Neural cell (in vitro differentiated cells): ENCODE measurements around the gene SUN5. TPM values are rescaled to one million over a fixed set of nuclear protein-coding genes. Genes with fewer than 3 reads are reported as not detected.

ENCODE experiments used
- H2AFZ ChIP-seq: fragments of 200-600, 300-800 bp; sonication (generic), shearing (Covaris generic); 2 replicates; pipeline ENCODE4 v1.6.0; 2014; ENCODE audit warnings: low read depth, mild to moderate bottlenecking, antibody characterized with exemption, low read length, moderate library complexity
- H3F3A ChIP-seq: fragments of 200-600 bp; shearing (Covaris generic); 2 replicates; pipeline ENCODE4 v1.6.1; 2016; ENCODE audit warnings: mild to moderate bottlenecking, moderate library complexity, mixed read lengths, antibody characterized with exemption, low read length; ENCODE audit not compliant: insufficient read depth, poor library complexity, severe bottlenecking
- H3K27ac ChIP-seq: fragments of 200-600, 300-800 bp; sonication (generic), shearing (Covaris generic); 2 replicates; pipeline ENCODE4 v1.5.1; 2014; ENCODE audit warnings: mild to moderate bottlenecking, low read length, moderate library complexity
- H3K27me3 ChIP-seq: fragments of 300-800, 200-600 bp; sonication (generic), shearing (Covaris generic); 2 replicates; pipeline ENCODE4 v1.6.0; 2014; ENCODE audit warnings: mild to moderate bottlenecking, low read depth, low read length, moderate library complexity; ENCODE audit not compliant: insufficient read depth
- H3K36me3 ChIP-seq: fragments of 300-800, 200-600 bp; sonication (generic), shearing (Covaris generic); 2 replicates; pipeline ENCODE4 v1.5.1; 2014; ENCODE audit warnings: mild to moderate bottlenecking, antibody characterized with exemption, low read length, moderate library complexity; ENCODE audit not compliant: insufficient read depth
- H3K4me2 ChIP-seq: fragments of 300-800, 200-600 bp; sonication (generic), shearing (Covaris generic); 2 replicates; pipeline ENCODE4 v1.6.0; 2014; ENCODE audit warnings: mild to moderate bottlenecking, low read length
- H3K4me3 ChIP-seq: fragments of 300-800, 200-600 bp; sonication (generic), shearing (Covaris generic); 2 replicates; pipeline ENCODE4 v1.5.1; 2014; ENCODE audit warnings: mild to moderate bottlenecking, low read length, moderate library complexity
- H3K79me2 ChIP-seq: fragments of 200-600 bp; shearing (Covaris generic); replicated peaks from 2 replicates; pipeline ENCODE4 v1.6.0; 2014; ENCODE audit warnings: mild to moderate bottlenecking, low read length, moderate library complexity; ENCODE audit not compliant: insufficient read depth
- H3K9ac ChIP-seq: fragments of 300-800, 200-600 bp; sonication (generic), shearing (Covaris generic); 2 replicates; pipeline ENCODE4 v1.6.1; 2016; ENCODE audit warnings: mild to moderate bottlenecking, low read length, mixed read lengths
- H3K9me2 ChIP-seq: fragments of 200-600 bp; shearing (Covaris generic); 2 replicates; pipeline ENCODE4 v1.6.1; 2016; ENCODE audit warnings: mild to moderate bottlenecking, low read length, mixed read lengths; ENCODE audit not compliant: insufficient read depth
- H3K9me3 ChIP-seq: fragments of 200-600, 300-800 bp; sonication (generic), shearing (Covaris generic); 2 replicates; pipeline ENCODE4 v1.6.1; 2016; ENCODE audit warnings: mild to moderate bottlenecking, mixed run types, low read length, moderate library complexity, mixed read lengths
- H4K20me1 ChIP-seq: fragments of 200-600 bp; shearing (Covaris generic); 2 replicates; pipeline ENCODE4 v1.6.1; 2016; ENCODE audit warnings: mild to moderate bottlenecking, mixed run types; ENCODE audit not compliant: insufficient read depth
- CTCF ChIP-seq: fragments of 450-650 bp; IDR thresholded peaks from 2 replicates; pipeline ENCODE4 v1.5.1; 2014; ENCODE audit warnings: antibody characterized with exemption, mild to moderate bottlenecking, moderate library complexity; ENCODE audit not compliant: poor library complexity, severe bottlenecking
- EZH2 ChIP-seq: fragments of 200-600, 300-800 bp; shearing (Covaris generic), sonication (generic); IDR thresholded peaks from 2 replicates; pipeline ENCODE4 v1.6.1; 2014; ENCODE audit warnings: antibody characterized with exemption, low read length, borderline replicate concordance, mild to moderate bottlenecking; ENCODE audit not compliant: insufficient read depth, poor library complexity, severe bottlenecking
- MXI1 ChIP-seq: fragments of 450-650 bp; conservative IDR thresholded peaks from 2 replicates; pipeline ENCODE4 v1.6.1; 2014; ENCODE audit warnings: antibody characterized with exemption, mild to moderate bottlenecking; ENCODE audit not compliant: poor library complexity, severe bottlenecking
- POLR2AphosphoS5 ChIP-seq: IDR thresholded peaks from 2 replicates; pipeline ENCODE4 v1.6.1; 2012
- RAD21 ChIP-seq: fragments of 450-650 bp; conservative IDR thresholded peaks from 2 replicates; pipeline ENCODE4 v1.6.1; 2014; ENCODE audit warnings: antibody characterized with exemption, mild to moderate bottlenecking, moderate library complexity
- REST ChIP-seq: IDR thresholded peaks from 2 replicates; pipeline ENCODE4 v1.6.1; 2012; ENCODE audit warnings: borderline replicate concordance
- SMC3 ChIP-seq: fragments of 450-650 bp; conservative IDR thresholded peaks from 2 replicates; pipeline ENCODE4 v1.6.1; 2014; ENCODE audit warnings: antibody characterized with exemption, mild to moderate bottlenecking, moderate library complexity; ENCODE audit not compliant: poor library complexity
- TAF1 ChIP-seq: IDR thresholded peaks from 2 replicates; pipeline ENCODE4 v1.6.1; 2012; ENCODE audit warnings: low read depth
- polyA plus RNA-seq: library from polyadenylated mRNA; depleted of rRNA; stranded (reverse); fragments of >200 nt; gene quantifications from 2 replicates; pipeline ENCODE4 v1.2.3, GENCODE V29; 2014

SUN5 gene
- polyA plus RNA-seq, 1 donor from 2014 or later, result not detected

GRCh38 chr20:33025318-33025876 is 21.2 kb upstream of the SUN5 start:
- no peaks in the 10 kb centered on the region for H3K9me2 ChIP-seq
- TF ChIP-seq MXI1, result no peak
- no peak for TF ChIP-seq SMC3
- TF ChIP-seq EZH2, result no peak
- TF ChIP-seq TAF1, result no peak
- H3K79me2 ChIP-seq, result no peaks in the 10 kb centered on the region
- no peak overlapping the region for H3K27ac ChIP-seq
- H3F3A ChIP-seq, result no peaks in the 10 kb centered on the region
- H3K36me3 ChIP-seq, result no peaks in the 10 kb centered on the region
- no peak overlapping the region for H2AFZ ChIP-seq
- H3K9ac ChIP-seq, result no peak overlapping the region
- H3K4me3 ChIP-seq, result no peak overlapping the region
- no peaks in the 10 kb centered on the region for H3K27me3 ChIP-seq
- H4K20me1 ChIP-seq, result no peaks in the 10 kb centered on the region
- no peak overlapping the region for H3K4me2 ChIP-seq
- H3K9me3 ChIP-seq, result no peaks in the 10 kb centered on the region

- TF ChIP-seq TAF1 (no peak), SMC3 (no peak), CTCF (no peak), MXI1 (no peak), POLR2AphosphoS5 (no peak), EZH2 (no peak)
- Histone ChIP-seq H3K4me2 (no peak overlapping the region), H3K27me3 (no peaks in the 10 kb centered on the region), H3K36me3 (no peaks in the 10 kb centered on the region), H2AFZ (no peak overlapping the region), H4K20me1 (no peaks in the 10 kb centered on the region), H3K79me2 (no peaks in the 10 kb centered on the region), H3K9ac (no peak overlapping the region), H3K9me3 (no peaks in the 10 kb centered on the region), H3F3A (no peaks in the 10 kb centered on the region), H3K9me2 (no peaks in the 10 kb centered on the region), H3K27ac (no peak overlapping the region), H3K4me3 (no peak overlapping the region)
Observed at GRCh38 chr20:33024609-33025317, 20.5 kb upstream of the SUN5 start.

- Histone ChIP-seq H4K20me1 (no peaks in the 10 kb centered on the region), H3K79me2 (no peaks in the 10 kb centered on the region), H3K9me2 (no peaks in the 10 kb centered on the region), H3K9me3 (no peaks in the 10 kb centered on the region), H3F3A (no peaks in the 10 kb centered on the region), H3K4me2 (no peak overlapping the region), H2AFZ (no peak overlapping the region), H3K4me3 (no peak overlapping the region), H3K27ac (no peak overlapping the region), H3K27me3 (no peaks in the 10 kb centered on the region), H3K36me3 (no peaks in the 10 kb centered on the region), H3K9ac (no peak overlapping the region)
- no peak for TF ChIP-seq RAD21
- no peak for TF ChIP-seq SMC3
- no peak for TF ChIP-seq POLR2AphosphoS5
- TF ChIP-seq REST, result no peak
Observed at GRCh38 chr20:33024243-33024560, 20.0 kb upstream of the SUN5 start.
